HG03342 (cell line): ENCODE data around the gene MYRIP.
A peak's percentile ranks its signal among the peaks of the same experiment; 100 is the strongest.
"Not testable (repeated sequence)": the region's sequence is repeated elsewhere in the genome, so short reads cannot be mapped to it uniquely, and the experiment has no call there.

Experiments used
- ATAC-seq: cut with Tn5 transposase; IDR thresholded peaks from one replicate; pipeline ENCODE4 v1.9.1; 2021; ENCODE audit warnings: mild to moderate bottlenecking, moderate library complexity; ENCODE audit not compliant: unreplicated experiment

Gene MYRIP

GRCh38 chr3:39805650-39806049 lies 3.8 kb upstream of the MYRIP start:
- no peak for ATAC-seq

DNA sequence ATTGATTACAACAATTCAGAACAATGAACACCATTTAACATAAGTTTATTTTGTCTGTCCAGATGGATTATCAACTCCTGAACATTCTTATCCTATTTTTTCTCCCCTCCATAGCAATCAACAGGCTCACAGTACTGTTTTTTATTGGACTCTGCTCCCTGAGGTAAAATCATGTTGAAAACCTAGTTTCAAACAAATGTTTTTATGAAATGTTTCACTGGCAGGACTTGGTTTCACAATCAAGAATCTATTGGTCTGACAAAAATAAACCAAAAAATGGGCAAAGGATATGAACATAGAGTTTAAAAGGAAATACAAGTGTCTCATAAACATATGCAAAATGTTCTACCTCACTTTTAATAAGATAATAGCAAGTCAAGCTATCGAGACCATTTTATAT lies 2.6 kb upstream of the MYRIP start:
- no peak for ATAC-seq

DNA sequence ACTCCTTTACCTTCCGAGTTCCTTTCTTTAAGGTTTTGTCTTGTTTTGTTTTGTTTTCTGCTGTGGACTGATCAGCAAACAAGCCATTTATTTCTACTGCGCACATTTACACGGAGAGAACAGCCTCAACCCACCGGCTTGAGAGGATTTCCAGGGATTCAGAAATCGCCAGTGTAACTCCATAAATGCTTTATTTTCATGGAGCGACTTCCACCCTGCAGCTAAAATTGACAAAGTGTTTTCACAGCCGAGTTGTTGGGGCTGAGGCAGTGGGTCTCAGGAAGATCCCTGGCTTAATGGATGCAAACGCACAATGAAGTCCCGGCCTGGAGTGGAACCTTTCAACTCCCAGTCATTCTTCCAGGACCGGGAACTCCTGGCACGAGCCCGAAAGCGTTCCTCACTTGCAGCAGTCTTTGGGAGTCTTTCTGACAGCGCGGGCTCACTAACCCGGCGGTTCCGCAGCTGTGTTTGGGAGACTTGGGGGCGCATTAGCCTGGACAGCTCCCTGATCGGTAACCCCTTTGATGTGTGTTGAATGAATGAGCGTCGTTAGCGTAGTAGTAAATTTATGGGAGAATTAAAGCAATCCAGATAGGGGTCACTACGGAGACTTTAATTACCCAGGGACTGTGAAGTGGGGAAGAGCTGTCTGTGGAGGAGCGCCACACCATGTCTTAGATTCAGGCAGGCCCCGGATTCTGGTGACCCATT lies 785 bp upstream of the MYRIP start:
- ATAC-seq, result no peak

GRCh38 chr3:39809995-39810595 lies 686 bp downstream of the MYRIP start:
- peak; percentile 6 for ATAC-seq

DNA sequence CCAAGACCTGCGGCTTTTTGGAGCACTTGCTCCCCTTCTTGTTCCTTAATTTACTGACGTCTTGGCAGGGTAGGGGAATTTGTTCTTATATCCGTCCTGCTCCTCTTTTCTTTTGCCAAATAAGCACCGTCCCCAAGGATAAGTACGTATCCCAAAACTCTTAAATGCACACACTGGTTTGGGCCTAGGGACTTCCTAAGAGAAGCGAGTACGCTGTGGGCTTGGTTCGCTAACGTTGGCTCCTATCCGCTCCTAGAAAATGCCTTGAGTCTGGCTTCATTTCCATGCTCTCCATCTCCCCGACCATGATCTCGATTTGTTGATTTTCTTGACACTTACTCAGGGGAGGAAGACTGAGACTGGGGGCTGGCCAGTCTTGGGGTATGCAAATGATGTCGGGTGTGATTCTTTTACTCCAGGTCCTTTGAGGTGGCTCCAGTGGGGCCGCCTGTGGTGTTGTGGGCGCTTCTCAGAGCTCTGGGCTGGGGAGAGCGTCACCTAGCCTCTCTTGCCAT lies 1.3 kb downstream of the MYRIP start:
- ATAC-seq, result no peak

DNA sequence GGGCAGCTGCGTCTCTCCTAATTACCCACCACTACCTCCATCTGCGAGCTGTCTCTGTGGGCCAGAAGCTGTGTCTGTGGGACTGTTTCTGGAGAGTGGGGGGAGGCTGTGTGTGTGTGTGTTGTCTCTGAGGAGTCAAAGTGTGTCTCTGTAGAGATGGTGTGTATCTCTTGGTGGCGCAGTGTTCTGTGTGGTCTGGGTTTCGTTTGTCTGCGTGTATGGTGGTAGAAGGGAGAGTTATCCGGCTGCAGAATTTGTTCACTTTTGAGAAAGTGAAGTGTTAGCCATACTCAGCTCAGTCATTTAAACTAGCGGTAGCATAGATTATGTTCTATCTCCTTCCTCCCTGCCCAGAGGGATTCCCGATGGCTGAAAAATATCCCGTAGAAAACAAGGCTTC lies 2.2 kb downstream of the MYRIP start:
- ATAC-seq, result no peak

DNA sequence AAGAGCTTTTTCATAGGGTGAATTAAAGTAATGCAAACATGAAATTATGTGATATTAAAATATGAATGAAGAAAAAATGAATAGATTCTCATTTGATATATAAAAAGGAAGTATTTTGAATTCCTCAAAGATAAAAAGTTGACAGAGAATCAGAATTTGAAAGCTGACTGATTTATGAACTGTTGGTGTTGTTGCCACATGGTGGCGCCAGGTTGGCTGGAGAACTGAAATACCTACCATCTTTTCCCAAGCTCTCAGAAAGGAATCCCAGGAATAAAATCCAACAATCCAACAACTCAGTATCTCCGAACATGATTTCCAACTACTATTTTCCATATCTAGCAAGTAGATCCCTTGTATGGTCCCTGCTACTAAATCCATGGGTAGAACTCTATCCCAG lies 3.1 kb downstream of the MYRIP start:
- no peak for ATAC-seq

DNA sequence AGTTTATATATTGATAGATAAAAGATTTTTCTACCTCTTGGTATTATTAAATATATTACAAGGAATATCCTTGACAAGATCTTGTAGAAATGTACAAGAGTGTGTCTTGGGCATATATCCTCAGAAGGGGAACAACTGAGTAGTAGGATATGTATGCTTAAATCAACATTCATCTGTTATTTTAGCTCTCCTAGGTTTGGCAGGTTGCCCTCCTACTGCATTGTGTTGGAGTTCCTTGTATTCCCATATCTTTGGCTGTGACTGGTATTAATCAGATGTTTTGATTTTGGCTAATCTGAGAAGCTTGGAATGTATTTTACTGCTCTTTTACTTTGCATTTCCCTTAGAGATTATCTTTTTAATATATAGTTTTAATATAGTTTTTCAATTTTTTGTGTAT lies 4.6 kb downstream of the MYRIP start:
- no peak for ATAC-seq

DNA sequence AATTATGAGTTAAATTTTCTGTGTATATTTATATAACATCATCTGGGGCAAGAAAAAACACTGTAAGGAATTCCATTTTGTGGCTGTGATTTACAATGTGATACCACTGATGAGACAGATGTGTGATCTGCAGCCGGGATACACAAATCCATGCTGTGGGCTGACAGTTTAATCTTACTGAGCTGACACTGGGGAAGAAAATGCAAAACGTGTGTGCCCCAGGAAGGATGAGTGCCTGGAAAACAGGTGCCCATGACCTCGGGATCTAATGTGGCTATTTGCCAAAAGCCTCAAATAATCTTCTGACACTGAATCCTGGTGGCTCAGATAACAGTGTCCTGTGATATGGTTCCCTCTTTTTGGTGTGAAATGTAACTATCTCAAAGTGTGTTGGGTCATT lies 10.5 kb downstream of the MYRIP start:
- no peak for ATAC-seq

DNA sequence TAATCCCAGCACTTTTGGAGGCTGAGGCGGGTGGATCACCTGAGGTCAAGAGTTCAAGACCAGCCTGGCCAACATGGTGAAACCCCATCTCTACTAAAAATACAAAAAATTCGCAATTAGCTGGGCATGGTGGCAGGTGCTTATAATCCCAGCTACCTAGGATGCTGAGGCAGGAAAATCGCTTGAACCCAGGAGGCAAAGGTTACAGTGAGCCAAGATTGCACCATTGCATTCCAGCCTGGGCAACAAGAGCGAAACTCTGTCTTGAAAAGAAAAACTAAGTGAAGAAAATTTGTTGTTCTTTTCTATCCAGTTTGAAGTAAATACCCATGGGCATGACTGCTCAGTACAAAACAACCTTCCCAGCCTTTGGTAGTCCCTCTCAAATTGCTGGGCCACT lies 24.4 kb downstream of the MYRIP start:
- ATAC-seq, result not testable (repeated sequence)

DNA sequence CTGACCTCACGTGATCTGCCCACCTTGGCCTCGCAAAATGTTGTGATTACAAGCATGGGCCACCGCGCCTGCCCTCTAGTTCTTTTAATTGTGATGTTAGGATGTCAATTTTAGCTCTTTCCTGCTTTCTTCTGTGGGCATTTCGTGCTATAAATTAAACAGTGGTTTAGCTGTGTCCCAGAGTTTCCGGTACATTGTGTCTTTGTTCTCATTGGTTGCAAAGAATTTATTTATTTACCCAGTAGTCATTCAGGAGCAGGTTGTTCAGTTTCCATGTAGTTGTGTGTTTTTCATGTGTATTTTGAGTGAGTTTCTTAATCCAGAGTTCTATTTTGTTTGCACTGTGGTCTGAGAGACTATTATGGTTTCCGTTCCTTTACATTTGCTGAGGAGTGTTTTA lies 30.1 kb downstream of the MYRIP start:
- no peak for ATAC-seq

DNA sequence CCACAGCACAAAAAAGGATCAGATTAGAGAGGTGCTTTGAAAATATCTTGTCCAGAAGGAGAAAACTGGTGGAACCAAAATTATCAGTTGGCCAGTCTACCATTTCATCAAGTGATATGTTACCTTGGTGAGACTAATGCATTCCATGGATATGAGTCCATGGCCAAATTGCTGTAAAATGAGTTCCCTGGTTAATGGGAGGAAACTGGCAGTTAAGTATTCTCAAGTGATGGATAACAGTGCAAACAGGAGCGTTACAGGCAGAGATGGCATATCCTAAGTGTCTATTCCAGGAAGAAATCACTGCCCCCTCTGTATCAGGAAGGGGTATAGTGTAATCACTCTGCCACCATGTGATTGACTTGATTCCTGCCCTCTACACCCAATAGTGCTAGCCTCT lies 34.0 kb downstream of the MYRIP start:
- ATAC-seq, result no peak

DNA sequence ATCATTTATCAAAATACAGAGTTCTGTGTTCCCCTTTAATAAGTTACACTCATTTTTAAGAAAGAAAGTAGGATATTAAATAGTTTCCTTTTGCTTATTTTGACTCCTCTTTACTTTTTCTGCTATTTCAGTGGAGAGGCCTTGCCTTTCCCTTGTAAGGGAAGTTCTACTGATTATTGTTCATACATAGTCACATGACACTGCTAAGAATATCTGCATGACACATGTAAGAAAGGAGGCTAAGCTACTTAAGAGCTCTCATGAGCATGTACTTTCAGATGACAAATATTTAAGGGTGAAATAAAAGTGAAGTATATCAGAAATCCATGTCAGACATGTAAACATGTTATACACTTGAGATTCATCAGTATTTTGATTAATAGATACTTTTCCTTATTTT lies 39.0 kb downstream of the MYRIP start:
- no peak for ATAC-seq

DNA sequence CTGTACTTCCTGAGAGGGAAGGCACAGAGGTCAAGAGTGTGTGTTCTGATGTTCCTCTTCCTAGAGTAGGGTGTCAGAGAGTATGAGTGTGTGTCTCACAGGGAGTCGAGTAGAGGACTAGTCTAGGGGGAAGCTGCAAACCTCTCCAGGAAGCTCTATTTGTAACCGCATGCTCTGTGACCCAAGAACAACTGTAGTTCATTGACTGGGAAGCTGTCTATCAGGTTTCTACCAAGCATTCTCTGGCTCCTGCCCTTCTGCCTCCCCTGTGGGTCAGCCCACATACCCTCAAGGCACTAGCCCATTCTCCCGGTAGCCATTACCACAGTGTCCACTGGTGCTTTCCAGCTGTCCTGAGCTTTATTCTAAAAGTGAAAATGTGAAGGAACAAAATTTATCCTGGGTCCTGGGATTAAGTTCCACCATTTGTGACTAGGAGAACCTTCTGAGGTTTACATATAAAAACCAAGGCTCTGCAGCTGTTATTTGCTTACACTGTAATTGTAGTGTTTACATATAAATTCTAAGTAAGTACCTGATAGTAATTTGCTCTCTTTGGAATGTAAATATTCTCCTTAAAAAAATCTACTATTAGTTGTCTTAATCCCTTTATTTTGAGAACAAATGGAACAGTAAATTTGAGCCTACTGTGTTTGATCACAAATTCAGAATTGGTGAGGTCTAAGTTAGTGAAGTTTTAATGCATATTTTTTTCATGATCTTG lies 40.7 kb downstream of the MYRIP start:
- ATAC-seq, result no peak

DNA sequence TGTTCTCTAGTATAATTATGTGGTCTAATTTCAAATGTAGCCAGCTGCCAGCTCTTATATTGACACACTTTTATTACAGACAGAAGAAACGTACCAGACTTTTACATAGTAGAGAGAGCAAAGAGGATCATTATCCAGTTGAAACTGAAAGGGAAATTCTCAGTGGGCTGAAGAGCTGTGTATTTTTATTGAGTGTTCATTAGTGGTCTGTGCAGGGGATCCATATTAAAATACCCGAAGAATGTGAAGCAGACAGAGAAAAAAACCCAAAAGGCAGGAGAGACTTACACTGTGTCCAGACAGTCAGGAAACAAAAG lies 41.3 kb downstream of the MYRIP start:
- ATAC-seq, result no peak

DNA sequence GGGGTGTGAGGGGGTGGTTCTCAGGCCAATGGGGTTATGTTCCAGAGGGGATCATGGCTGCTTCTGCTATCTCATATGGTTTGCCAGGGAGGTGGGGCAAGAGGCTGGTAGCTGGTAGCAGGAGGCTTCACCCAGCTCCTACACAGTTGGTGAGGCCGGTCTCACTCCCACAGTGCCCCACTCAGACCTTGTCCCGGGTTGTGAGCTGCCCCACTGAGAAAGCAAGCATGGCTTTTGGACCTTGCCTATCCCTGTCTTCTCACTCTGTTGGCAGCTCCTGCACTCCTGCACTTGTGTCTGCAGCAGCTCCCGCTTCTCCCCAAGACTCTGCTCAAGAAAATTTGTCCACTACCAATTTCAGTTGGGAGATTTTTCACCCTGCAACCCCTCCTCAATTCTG lies 46.1 kb downstream of the MYRIP start:
- ATAC-seq, result no peak

- ATAC-seq, result no peak
Observed at GRCh38 chr3:39869890-39870289, 60.5 kb downstream of the MYRIP start.

DNA sequence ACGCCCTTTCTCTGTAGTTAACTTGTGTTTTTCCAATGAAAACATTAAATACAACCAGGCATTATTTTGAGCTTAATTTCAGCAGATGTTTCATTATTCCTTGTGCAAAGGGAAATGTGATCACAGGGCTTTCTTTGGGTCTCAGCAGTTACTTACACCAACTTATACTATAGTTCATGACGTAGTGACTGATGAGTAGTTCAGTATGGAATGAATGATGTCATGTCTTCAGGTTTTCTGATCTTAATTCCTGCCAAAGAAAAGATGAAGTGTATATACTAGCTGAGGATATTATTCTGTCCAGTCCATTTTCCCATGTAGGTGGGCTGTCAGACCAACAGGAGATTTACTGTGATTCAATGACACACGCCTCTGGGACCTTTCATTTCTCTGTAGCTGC lies 61.3 kb downstream of the MYRIP start:
- no peak for ATAC-seq

DNA sequence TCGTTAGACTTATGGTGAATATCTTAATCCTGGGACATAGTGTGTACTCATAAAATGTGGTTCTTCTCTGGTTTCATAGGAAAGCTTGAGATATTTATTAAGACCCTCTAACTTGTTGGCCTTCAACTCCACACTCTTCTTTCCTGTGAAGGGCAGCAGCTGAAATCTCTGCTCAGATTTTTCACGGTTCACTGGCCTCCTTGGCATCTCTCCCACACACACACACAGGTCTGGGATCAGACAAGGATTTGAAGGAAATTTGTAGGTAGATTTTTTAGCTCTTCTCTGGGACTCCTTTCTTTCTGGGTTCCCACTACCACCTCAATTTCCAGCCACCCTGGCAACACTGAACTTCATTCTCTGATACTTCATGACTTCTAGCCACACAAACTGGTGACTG lies 70.2 kb downstream of the MYRIP start:
- no peak for ATAC-seq

- ATAC-seq, result no peak
Observed at GRCh38 chr3:39882111-39882510, 72.7 kb downstream of the MYRIP start.

GRCh38 chr3:39892068-39892467 lies 82.7 kb downstream of the MYRIP start:
- no peak for ATAC-seq

DNA sequence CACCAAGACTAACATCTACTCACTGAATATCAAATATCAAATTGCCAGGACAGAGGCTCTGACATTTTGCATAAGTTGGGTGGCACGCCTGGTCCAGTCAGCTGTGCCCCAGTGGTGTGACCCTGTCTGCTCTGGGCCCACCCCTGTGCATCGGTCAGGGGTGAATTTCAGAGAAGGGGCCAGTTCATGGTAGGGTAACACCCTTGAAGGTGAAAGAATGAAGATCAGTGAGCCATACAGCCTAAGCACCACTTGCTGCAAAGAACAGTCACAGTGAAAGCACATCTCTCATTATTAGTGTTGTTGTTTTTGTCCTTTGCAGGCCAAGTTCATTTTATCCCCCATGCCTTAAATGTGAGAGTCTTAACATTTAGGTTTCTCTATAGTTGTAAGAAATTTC lies 86.8 kb downstream of the MYRIP start:
- no peak for ATAC-seq
